Fibroblast of mammary gland (primary cell): ENCODE measurements around the gene IRF4.

Source experiments
- DNase-seq: peaks from one replicate; pipeline ENCODE4 v3.0.0-alpha.2; 2010; ENCODE audit warnings: low read depth
- H3K4me3 ChIP-seq: 2 replicates; pipeline ENCODE4 v1.5.1; 2011; ENCODE audit warnings: low read depth, mild to moderate bottlenecking, low read length, moderate library complexity; ENCODE audit not compliant: control insufficient read depth
- CTCF ChIP-seq: conservative IDR thresholded peaks from 2 replicates; pipeline ENCODE4 v1.5.1; 2011; ENCODE audit warnings: low read depth, low read length, inconsistent platforms; ENCODE audit not compliant: control insufficient read depth, insufficient read depth

Gene IRF4

GRCh38 chr6:399785-400534, 8.4 kb downstream of the IRF4 start:
- TF ChIP-seq CTCF = no peak
- no peak for DNase-seq
- H3K4me3 ChIP-seq = no peak overlapping the region

DNA sequence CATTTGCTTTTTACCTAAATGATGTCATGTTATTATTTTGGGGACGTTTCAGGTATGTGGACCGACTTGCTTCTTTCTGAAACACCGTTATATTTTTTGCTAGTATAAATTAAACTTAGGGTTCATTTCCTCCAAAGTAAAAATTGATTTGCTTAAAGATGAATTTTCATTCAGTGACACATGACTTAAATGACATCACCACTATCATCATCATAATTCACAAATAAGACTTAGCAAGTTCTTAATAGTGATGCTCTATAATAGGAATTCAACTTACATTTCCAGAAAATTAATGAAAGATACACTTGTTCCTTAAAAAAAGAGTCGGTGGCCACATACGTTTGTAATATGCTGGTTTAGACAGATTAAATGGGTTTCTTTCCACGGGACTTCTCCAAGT, 9.3 kb downstream of the IRF4 start:
- no peak for DNase-seq
- no peak for TF ChIP-seq CTCF
- H3K4me3 ChIP-seq = no peak overlapping the region

DNA sequence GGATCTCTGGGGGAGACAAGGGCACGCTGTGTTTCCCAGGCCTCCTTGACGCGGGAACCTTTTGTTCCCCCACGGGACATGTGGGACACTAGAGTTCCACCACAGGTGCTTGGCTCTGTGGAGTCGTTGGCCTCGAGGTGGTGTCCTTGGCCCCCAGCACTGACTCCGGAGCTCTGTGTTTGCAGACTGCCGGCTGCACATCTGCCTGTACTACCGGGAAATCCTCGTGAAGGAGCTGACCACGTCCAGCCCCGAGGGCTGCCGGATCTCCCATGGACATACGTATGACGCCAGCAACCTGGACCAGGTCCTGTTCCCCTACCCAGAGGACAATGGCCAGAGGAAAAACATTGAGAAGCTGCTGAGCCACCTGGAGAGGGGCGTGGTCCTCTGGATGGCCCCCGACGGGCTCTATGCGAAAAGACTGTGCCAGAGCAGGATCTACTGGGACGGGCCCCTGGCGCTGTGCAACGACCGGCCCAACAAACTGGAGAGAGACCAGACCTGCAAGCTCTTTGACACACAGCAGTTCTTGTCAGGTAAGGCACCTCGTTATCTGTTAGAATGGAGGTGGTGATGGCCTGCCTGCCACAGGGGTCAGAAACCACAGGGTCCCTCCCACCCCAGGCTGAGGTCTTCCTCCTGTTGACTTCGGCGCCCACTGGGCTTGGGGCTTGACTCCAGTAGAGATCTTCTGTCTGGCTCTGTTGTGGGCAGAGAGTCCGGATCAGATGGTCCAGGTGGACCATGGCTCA, 9.9 kb downstream of the IRF4 start:
- no peak for DNase-seq
- no peak for TF ChIP-seq CTCF
- no peak overlapping the region for H3K4me3 ChIP-seq

GRCh38 chr6:401994-402640, 10.6 kb downstream of the IRF4 start:
- H3K4me3 ChIP-seq = no peak overlapping the region
- DNase-seq = no peak
- TF ChIP-seq CTCF = no peak

GRCh38 chr6:402901-403658, 11.5 kb downstream of the IRF4 start:
- no peak overlapping the region for H3K4me3 ChIP-seq
- DNase-seq = no peak
- TF ChIP-seq CTCF = no peak

- H3K4me3 ChIP-seq = no peak overlapping the region
- no peak for DNase-seq
- TF ChIP-seq CTCF = no peak
These were observed 12.4 kb downstream of the IRF4 start for GRCh38 chr6:403659-404655.
